ENCODE results near the gene ZFP36. TPM values are rescaled to one million over a fixed set of nuclear protein-coding genes. Genes with fewer than 3 reads are reported as not detected.

ZFP36 gene
- total and polyA plus RNA-seq, 2 of the 8 experiments (the other 6 are each of a cell fraction or from before 2014, with no cell fraction given) = 4.0 to 10.9 TPM

DNA sequence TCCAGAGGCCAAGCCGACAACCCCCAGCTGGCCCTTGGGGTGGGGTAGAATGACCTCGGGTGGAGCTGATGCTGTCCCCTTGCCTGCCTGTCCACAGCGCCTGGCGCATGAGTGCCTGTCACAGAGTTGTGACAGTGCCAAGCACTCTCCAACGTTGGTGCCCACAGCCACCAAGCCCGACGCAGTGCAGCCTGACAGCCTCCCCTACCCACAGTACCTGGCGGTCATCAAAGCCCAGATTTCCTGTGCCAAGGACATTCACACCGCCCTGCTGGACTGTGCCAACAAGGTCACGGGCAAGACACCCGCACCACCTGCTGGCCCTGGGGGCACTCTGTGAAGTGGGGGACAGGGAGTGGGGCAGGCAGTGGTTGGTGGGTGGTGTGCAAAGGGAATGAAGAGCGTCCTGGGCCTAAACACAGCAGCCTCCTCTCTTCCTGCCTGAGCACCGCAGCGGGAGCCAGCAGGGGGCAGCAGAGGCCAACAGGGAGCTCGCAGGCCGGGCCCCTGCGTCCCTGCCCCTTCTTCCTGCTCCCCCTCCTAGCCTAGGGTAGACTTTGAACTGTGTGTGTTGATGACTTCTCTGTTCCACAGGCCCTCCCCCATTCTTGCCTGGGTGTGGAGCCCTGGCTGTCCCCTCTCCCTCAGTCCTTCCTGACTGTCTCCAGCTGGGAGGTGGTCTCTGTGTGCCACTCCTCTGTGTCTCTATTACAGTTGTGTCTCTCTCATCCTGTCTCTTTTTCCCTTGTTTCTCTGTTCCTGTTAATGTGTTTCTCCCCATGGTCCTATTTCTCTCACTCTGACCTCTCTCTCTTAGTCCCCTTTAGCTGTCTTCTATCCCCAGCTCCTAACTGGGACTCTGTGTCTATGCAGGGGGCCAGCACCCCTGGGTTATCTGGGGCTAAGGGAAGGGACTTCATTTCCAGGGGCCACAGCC, 9.0 kb upstream of the ZFP36 start (continued):
- no peak for TF ChIP-seq USF2 (IDR thresholded peaks at IDR 0.05; ENCODE audit: low read length)
- no peak for TF ChIP-seq NANOG (IDR thresholded peaks at IDR 0.05; ENCODE audit: insufficient read depth, low read depth, low read length, poor library complexity, severe bottlenecking)
- TF ChIP-seq CREB1 (IDR thresholded peaks at IDR 0.05) = peak; percentile 51; the same call in 1 of the 2 replicates
- TF ChIP-seq, protein P1, sequence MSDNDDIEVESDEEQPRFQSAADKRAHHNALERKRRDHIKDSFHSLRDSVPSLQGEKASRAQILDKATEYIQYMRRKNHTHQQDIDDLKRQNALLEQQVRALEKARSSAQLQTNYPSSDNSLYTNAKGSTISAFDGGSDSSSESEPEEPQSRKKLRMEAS (IDR thresholded peaks at IDR 0.05) = 0 out of 2 replicates have a peak, but pooled peaks have one; percentile 33
- 0 out of 2 replicates have a peak, but pooled peaks have one; percentile 11 for TF ChIP-seq TBP (IDR thresholded peaks at IDR 0.05; ENCODE audit: low read depth, low read length)
- peak in 1 of 2 experiments; percentile 88; a peak in 2 of 4 replicates for TF ChIP-seq SIN3A (conservative IDR thresholded peaks at IDR 0.05 in 1 of 2, IDR thresholded peaks at IDR 0.05 in 1 of 2; ENCODE audit: low read depth in 1 of 2, low read length in 2 of 2)
- 0 out of 2 replicates have a peak, but pooled peaks have one; percentile 60 for TF ChIP-seq POLR2AphosphoS5 (IDR thresholded peaks at IDR 0.05; ENCODE audit: low read depth, low read length)
- TF ChIP-seq E2F6 (IDR thresholded peaks at IDR 0.05) = no peak
- TF ChIP-seq HDAC2 (IDR thresholded peaks at IDR 0.05; ENCODE audit: borderline replicate concordance in 1 of 2, low read depth in 2 of 2, low read length in 2 of 2) = 0 out of 4 replicates have a peak, but pooled peaks of 1 of the 2 experiments have one; percentile 35

Data from H1 (cell line).